ENCODE measurements around the gene FKBP5. TPM values are rescaled to one million over a fixed set of nuclear protein-coding genes. Genes with fewer than 3 reads are reported as not detected.

FKBP5 gene
- polyA plus RNA-seq, 1 donor from 2014 or later: 1.2 TPM

GRCh38 chr6:35717449-35718374 lies 29.0 kb upstream of the FKBP5 start:
- H3K79me2 ChIP-seq (replicated peaks; ENCODE audit: insufficient read depth, low read length): no peaks in the 10 kb centered on the region
- H2AFZ ChIP-seq (ENCODE audit: low read depth, low read length): no peak overlapping the region
- no peaks in the 10 kb centered on the region for H3K9me3 ChIP-seq (ENCODE audit: low read length)
- TF ChIP-seq EP300 (conservative IDR thresholded peaks at IDR 0.05; ENCODE audit: poor library complexity, severe bottlenecking): no peak
- TF ChIP-seq EZH2 (IDR thresholded peaks at IDR 0.05; ENCODE audit: borderline replicate concordance, insufficient read depth, low read length, poor library complexity, severe bottlenecking): no peak
- TF ChIP-seq CTCF (IDR thresholded peaks at IDR 0.05; ENCODE audit: poor library complexity, severe bottlenecking): no peak
- TF ChIP-seq REST (IDR thresholded peaks at IDR 0.05; ENCODE audit: borderline replicate concordance): no peak
- no peak for TF ChIP-seq SMC3 (conservative IDR thresholded peaks at IDR 0.05; ENCODE audit: poor library complexity)
- TF ChIP-seq MXI1 (conservative IDR thresholded peaks at IDR 0.05; ENCODE audit: poor library complexity, severe bottlenecking): no peak
- no peak for TF ChIP-seq POLR2AphosphoS5 (IDR thresholded peaks at IDR 0.05)
- TF ChIP-seq RAD21 (conservative IDR thresholded peaks at IDR 0.05): no peak
- H3K9me2 ChIP-seq (ENCODE audit: insufficient read depth, low read length): no peaks in the 10 kb centered on the region
- H3K27me3 ChIP-seq (ENCODE audit: insufficient read depth, low read depth, low read length): no peaks in the 10 kb centered on the region
- H4K20me1 ChIP-seq (ENCODE audit: insufficient read depth): no peaks in the 10 kb centered on the region
- no peak overlapping the region for H3K9ac ChIP-seq (ENCODE audit: low read length)
- H3F3A ChIP-seq (ENCODE audit: insufficient read depth, low read length, poor library complexity, severe bottlenecking): no peaks in the 10 kb centered on the region
- no peak overlapping the region for H3K4me2 ChIP-seq (ENCODE audit: low read length)
- H3K27ac ChIP-seq (ENCODE audit: low read length): no peak overlapping the region
- H3K4me3 ChIP-seq (ENCODE audit: low read length): no peak overlapping the region
- no peaks in the 10 kb centered on the region for H3K36me3 ChIP-seq (ENCODE audit: insufficient read depth, low read length)

- Histone ChIP-seq H3K79me2 (replicated peaks; ENCODE audit: insufficient read depth, low read length) (no peaks in the 10 kb centered on the region), H3K9me2 (ENCODE audit: insufficient read depth, low read length) (no peaks in the 10 kb centered on the region)
Observed at GRCh38 chr6:35716798-35717197, 28.1 kb upstream of the FKBP5 start.

More at GRCh38 chr6:35716798-35717197, 28.1 kb upstream of the FKBP5 start:
- H3K27ac ChIP-seq (ENCODE audit: low read length): no peak overlapping the region
- H3F3A ChIP-seq (ENCODE audit: insufficient read depth, low read length, poor library complexity, severe bottlenecking): no peaks in the 10 kb centered on the region
- TF ChIP-seq REST (IDR thresholded peaks at IDR 0.05; ENCODE audit: borderline replicate concordance) (no peak), MXI1 (conservative IDR thresholded peaks at IDR 0.05; ENCODE audit: poor library complexity, severe bottlenecking) (no peak), EP300 (conservative IDR thresholded peaks at IDR 0.05; ENCODE audit: poor library complexity, severe bottlenecking) (no peak), CTCF (IDR thresholded peaks at IDR 0.05; ENCODE audit: poor library complexity, severe bottlenecking) (no peak), SMC3 (conservative IDR thresholded peaks at IDR 0.05; ENCODE audit: poor library complexity) (no peak), EZH2 (IDR thresholded peaks at IDR 0.05; ENCODE audit: borderline replicate concordance, insufficient read depth, low read length, poor library complexity, severe bottlenecking) (no peak), POLR2AphosphoS5 (IDR thresholded peaks at IDR 0.05) (no peak), TAF1 (IDR thresholded peaks at IDR 0.05; ENCODE audit: low read depth) (no peak)
- H3K36me3 ChIP-seq (ENCODE audit: insufficient read depth, low read length): no peaks in the 10 kb centered on the region
- no peaks in the 10 kb centered on the region for H4K20me1 ChIP-seq (ENCODE audit: insufficient read depth)
- no peak overlapping the region for H2AFZ ChIP-seq (ENCODE audit: low read depth, low read length)
- H3K4me2 ChIP-seq (ENCODE audit: low read length): no peak overlapping the region
- no peak overlapping the region for H3K4me3 ChIP-seq (ENCODE audit: low read length)
- no peaks in the 10 kb centered on the region for H3K27me3 ChIP-seq (ENCODE audit: insufficient read depth, low read depth, low read length)
- H3K9ac ChIP-seq (ENCODE audit: low read length): no peak overlapping the region
- no peaks in the 10 kb centered on the region for H3K9me3 ChIP-seq (ENCODE audit: low read length)

Data from neural cell (in vitro differentiated cells).